HG03378 (cell line): ENCODE measurements around the gene DLG2.
A peak's percentile ranks its signal among the peaks of the same experiment; 100 is the strongest.
"Not testable (repeated sequence)": the region's sequence is repeated elsewhere in the genome, so short reads cannot be mapped to it uniquely, and the experiment has no call there.

ENCODE experiments used
- ATAC-seq: cut with Tn5 transposase; IDR thresholded peaks from one replicate; pipeline ENCODE4 v1.9.1; 2021; ENCODE audit warnings: mild to moderate bottlenecking, moderate library complexity; ENCODE audit not compliant: unreplicated experiment

DLG2 gene

GRCh38 chr11:85349539-85349938, 277.6 kb downstream of the DLG2 start:
- ATAC-seq: not testable (repeated sequence)

GRCh38 chr11:85348945-85349344, 278.2 kb downstream of the DLG2 start:
- ATAC-seq: no peak

- no peak for ATAC-seq
Observed at GRCh38 chr11:85347291-85347690, 279.9 kb downstream of the DLG2 start.

- no peak for ATAC-seq
Observed at GRCh38 chr11:85346484-85346883, 280.7 kb downstream of the DLG2 start.

- ATAC-seq: not testable (repeated sequence)
Observed at GRCh38 chr11:85340846-85341245, 286.3 kb downstream of the DLG2 start.

GRCh38 chr11:85318573-85318972, 308.6 kb downstream of the DLG2 start:
- ATAC-seq: no peak

- peak; percentile 97 for ATAC-seq
Observed at GRCh38 chr11:85316967-85317366, 310.2 kb downstream of the DLG2 start.

GRCh38 chr11:85313741-85314140, 313.4 kb downstream of the DLG2 start:
- ATAC-seq: no peak

- ATAC-seq: no peak
Observed at GRCh38 chr11:85310479-85310878, 316.7 kb downstream of the DLG2 start.

GRCh38 chr11:85307366-85307765, 319.8 kb downstream of the DLG2 start:
- ATAC-seq: no peak

- no peak for ATAC-seq
Observed at GRCh38 chr11:85301895-85302678, 325.1 kb downstream of the DLG2 start.

GRCh38 chr11:85299258-85299942, 327.7 kb downstream of the DLG2 start:
- no peak for ATAC-seq

- ATAC-seq: no peak
Observed at GRCh38 chr11:85295694-85296271, 331.4 kb downstream of the DLG2 start.

GRCh38 chr11:85281550-85281949, 345.6 kb downstream of the DLG2 start:
- ATAC-seq: no peak

- ATAC-seq: no peak
Observed at GRCh38 chr11:85279267-85279666, 347.9 kb downstream of the DLG2 start.

GRCh38 chr11:85277693-85278092, 349.5 kb downstream of the DLG2 start:
- ATAC-seq: no peak

- no peak for ATAC-seq
Observed at GRCh38 chr11:85276332-85276731, 350.8 kb downstream of the DLG2 start.

GRCh38 chr11:85270315-85270714, 356.8 kb downstream of the DLG2 start:
- not testable (repeated sequence) for ATAC-seq

GRCh38 chr11:85269109-85269508, 358.0 kb downstream of the DLG2 start:
- no peak for ATAC-seq

GRCh38 chr11:85266646-85267045, 360.5 kb downstream of the DLG2 start:
- no peak for ATAC-seq

- no peak for ATAC-seq
Observed at GRCh38 chr11:85263328-85263727, 363.8 kb downstream of the DLG2 start.

GRCh38 chr11:85257837-85258236, 369.3 kb downstream of the DLG2 start:
- no peak for ATAC-seq
